OCI-LY7 (cell line): ENCODE measurements around the gene CEP63. TPM values are rescaled to one million over a fixed set of nuclear protein-coding genes. Genes with fewer than 3 reads are reported as not detected.
"Not testable (repeated sequence)": the region's sequence is repeated elsewhere in the genome, so short reads cannot be mapped to it uniquely, and the experiment has no call there.

ENCODE experiments used
- BruUV-seq: library from RNA; stranded (reverse); fragments of 400-500 nt; replicated peaks from 2 replicates; lab custom pipeline; 2021; lab: Mats Ljungman, UMichigan
- CTCF ChIA-PET: fragments of 300-600 bp; sonication (Branson Sonifier 250); formaldehyde crosslinking; loops from one replicate; lab custom pipeline; 2022; ENCODE audit warnings: antibody characterized with exemption; ENCODE audit not compliant: unreplicated experiment; lab: Charles Lee
- POLR2A ChIA-PET: fragments of 300-600 bp; sonication (Branson Sonifier 250); formaldehyde crosslinking; loops from one replicate; lab custom pipeline; 2022; ENCODE audit warnings: antibody characterized with exemption; lab: Charles Lee
- DNase-seq: peaks from one replicate; pipeline ENCODE4 v3.0.0-alpha.2; 2015; ENCODE audit warnings: low spot score
- H2AFZ ChIP-seq: fragments of 200-600 bp; sonication (generic), shearing (Covaris generic); 2 replicates; pipeline ENCODE4 v1.6.1; 2014; ENCODE audit warnings: mild to moderate bottlenecking, antibody characterized with exemption, low read length, moderate library complexity
- H3K27ac ChIP-seq: fragments of 200-600 bp; sonication (generic); 2 replicates; pipeline ENCODE4 v1.5.1; 2014; ENCODE audit warnings: mixed run types, low read depth, mild to moderate bottlenecking, moderate library complexity, low read length, inconsistent platforms; ENCODE audit not compliant: poor library complexity, severe bottlenecking
- H3K36me3 ChIP-seq: fragments of 200-600 bp; sonication (generic); 2 replicates; pipeline ENCODE4 v1.6.1; 2014; ENCODE audit warnings: mild to moderate bottlenecking, antibody characterized with exemption, low read length, moderate library complexity, mixed read lengths; ENCODE audit not compliant: insufficient read depth
- H3K4me1 ChIP-seq: fragments of 200-600 bp; sonication (generic); 2 replicates; pipeline ENCODE4 v1.5.1; 2014; ENCODE audit warnings: mild to moderate bottlenecking, low read length; ENCODE audit not compliant: insufficient read depth, poor library complexity, severe bottlenecking
- H3K4me2 ChIP-seq: fragments of 200-600 bp; sonication (generic); 2 replicates; pipeline ENCODE4 v1.6.1; 2014; ENCODE audit warnings: mild to moderate bottlenecking, low read length
- H3K4me3 ChIP-seq: fragments of 200-600 bp; sonication (generic); 2 replicates; pipeline ENCODE4 v1.5.1; 2014; ENCODE audit warnings: mild to moderate bottlenecking, low read depth, low read length; ENCODE audit not compliant: poor library complexity, severe bottlenecking
- H3K79me2 ChIP-seq: fragments of 200-600 bp; sonication (generic); 2 replicates; pipeline ENCODE4 v1.6.1; 2016; ENCODE audit warnings: low read depth, mild to moderate bottlenecking, low read length, moderate library complexity, mixed read lengths; ENCODE audit not compliant: insufficient read depth
- H3K9me2 ChIP-seq: fragments of 200-600 bp; sonication (generic); 2 replicates; pipeline ENCODE4 v1.6.1; 2016; ENCODE audit warnings: mild to moderate bottlenecking, low read length, mixed read lengths; ENCODE audit not compliant: insufficient read depth
- H3K9me3 ChIP-seq: fragments of 200-600 bp; sonication (generic); 2 replicates; pipeline ENCODE4 v1.6.1; 2014; ENCODE audit warnings: mild to moderate bottlenecking, mixed run types, low read length, mixed read lengths
- H4K20me1 ChIP-seq: fragments of 200-600 bp; sonication (generic); 2 replicates; pipeline ENCODE4 v1.6.1; 2014; ENCODE audit warnings: mild to moderate bottlenecking, antibody characterized with exemption, low read length, moderate library complexity, mixed read lengths; ENCODE audit not compliant: insufficient read depth
- CTCF ChIP-seq: fragments of 200-600 bp; sonication (generic); conservative IDR thresholded peaks from 2 replicates; pipeline ENCODE4 v1.5.1; 2014; ENCODE audit warnings: mild to moderate bottlenecking, antibody characterized with exemption, low read length, moderate library complexity, mixed read lengths
- EZH2phosphoT487 ChIP-seq: fragments of 200-600 bp; sonication (generic); IDR thresholded peaks from 2 replicates; pipeline ENCODE4 v1.6.1; 2018; ENCODE audit warnings: low read depth, borderline replicate concordance, mild to moderate bottlenecking, mixed run types, antibody characterized with exemption, low read length, moderate library complexity, mixed read lengths
- intact Hi-C: fragments of 100-400 bp; cut with micrococcal nuclease; formaldehyde crosslinking; loops from one replicate; pipeline ENCODE4 v1.10.0; 2022; ENCODE audit not compliant: unreplicated experiment
- total RNA-seq, 2 experiments: library from RNA; depleted of rRNA in 1 of 2; stranded (reverse); fragments of >200 nt in 1 of 2; shearing (Covaris generic) in 1 of 2; gene quantifications; 2 replicates each; pipeline ENCODE4 v1.2.3, GENCODE V29; 2014 to 2022

Gene CEP63
- total RNA-seq, 2 experiments from 2014 or later: 42.8 to 45.7 TPM

GRCh38 chr3:134592806-134593205 lies 106.9 kb downstream of the CEP63 start:
- no peaks in the 10 kb centered on the region for H4K20me1 ChIP-seq
- no peak overlapping the region for H3K4me2 ChIP-seq
- H3K4me1 ChIP-seq: no peaks in the 10 kb centered on the region
- POLR2A ChIA-PET: no interaction called here
- H3K27ac ChIP-seq: no peak overlapping the region
- no peaks in the 10 kb centered on the region for H3K36me3 ChIP-seq
- DNase-seq: no peak
- no peak overlapping the region for H3K4me3 ChIP-seq
- TF ChIP-seq EZH2phosphoT487: no peak
- no peak for TF ChIP-seq CTCF
- intact Hi-C loops: no loop called here
- CTCF ChIA-PET: no interaction called here
- H3K9me2 ChIP-seq: no peaks in the 10 kb centered on the region
- BruUV-seq: no TSS peak
- no peaks in the 10 kb centered on the region for H3K79me2 ChIP-seq
- H2AFZ ChIP-seq: no peak overlapping the region
- H3K9me3 ChIP-seq: no peaks in the 10 kb centered on the region

- CTCF ChIA-PET: no interaction called here
- H4K20me1 ChIP-seq: no peaks in the 10 kb centered on the region
- H3K36me3 ChIP-seq: no peaks in the 10 kb centered on the region
- H3K27ac ChIP-seq: no peak overlapping the region
- no peak for DNase-seq
- TF ChIP-seq EZH2phosphoT487 (no peak), CTCF (no peak)
- no peaks in the 10 kb centered on the region for H3K9me3 ChIP-seq
- no peak overlapping the region for H3K4me3 ChIP-seq
- H3K4me1 ChIP-seq: no peaks in the 10 kb centered on the region
- intact Hi-C loops: no loop called here
- H3K4me2 ChIP-seq: no peak overlapping the region
- no peak overlapping the region for H2AFZ ChIP-seq
- no TSS peak for BruUV-seq
- POLR2A ChIA-PET: no interaction called here
- H3K79me2 ChIP-seq: no peaks in the 10 kb centered on the region
- no peaks in the 10 kb centered on the region for H3K9me2 ChIP-seq
Measured at GRCh38 chr3:134594331-134594741, 108.5 kb downstream of the CEP63 start.

GRCh38 chr3:134594986-134595385 lies 109.1 kb downstream of the CEP63 start:
- H3K79me2 ChIP-seq, DNase-seq, H4K20me1 ChIP-seq, H3K27ac ChIP-seq, H3K4me2 ChIP-seq, intact Hi-C loops, H3K4me1 ChIP-seq, H3K9me3 ChIP-seq, BruUV-seq, H2AFZ ChIP-seq, POLR2A ChIA-PET, CTCF ChIA-PET, H3K9me2 ChIP-seq, H3K4me3 ChIP-seq, H3K36me3 ChIP-seq: not testable (repeated sequence)
